K562 (cell line): Measurements from ENCODE around the gene TRIM3. TPM values are rescaled to one million over a fixed set of nuclear protein-coding genes. Genes with fewer than 3 reads are reported as not detected.

ENCODE experiments used
- E4F1 ChIP-seq: fragments of 250-450 bp; sonication (Bioruptor Pico); IDR thresholded peaks from 2 replicates; pipeline ENCODE4 v1.5.0; 2021; ENCODE audit warnings: mild to moderate bottlenecking, borderline replicate concordance
- FOS ChIP-seq: IDR thresholded peaks from 3 replicates; pipeline ENCODE4 v1.6.1; 2011; ENCODE audit not compliant: insufficient read length; ENCODE audit errors: extremely low read depth
- HLTF ChIP-seq: fragments of 450-650 bp; IDR thresholded peaks from 2 replicates; pipeline ENCODE4 v1.6.1; 2016
- MCM5 ChIP-seq: fragments of 450-650 bp; IDR thresholded peaks from 2 replicates; pipeline ENCODE4 v1.6.1; 2016; ENCODE audit warnings: low read depth
- MGA ChIP-seq: fragments of 450-650 bp; IDR thresholded peaks from 2 replicates; pipeline ENCODE4 v1.6.1; 2016; ENCODE audit warnings: mild to moderate bottlenecking, moderate library complexity
- NRF1 ChIP-seq, 2 experiments: fragments of 450-650 bp; IDR thresholded peaks in 1 of 2; conservative IDR thresholded peaks in 1 of 2; 2 replicates each; pipeline ENCODE4 v1.6.1; 2014; ENCODE audit warnings: mild to moderate bottlenecking in 2 of 2
- PYGO2 ChIP-seq: fragments of 450-650 bp; IDR thresholded peaks from 2 replicates; pipeline ENCODE4 v1.6.1; 2016; ENCODE audit warnings: mild to moderate bottlenecking, missing genetic modification characterization, moderate library complexity, missing compliant biosample characterization
- SP2 ChIP-seq: IDR thresholded peaks from 2 replicates; pipeline ENCODE4 v1.6.1; 2011; ENCODE audit warnings: mild to moderate bottlenecking, low read depth, low read length, moderate library complexity; ENCODE audit not compliant: poor library complexity, severe bottlenecking; ENCODE audit errors: extremely low read depth
- SRSF1 ChIP-seq: fragments of 200-400 bp; formaldehyde crosslinking; IDR thresholded peaks from 2 replicates; pipeline ENCODE4 v1.6.1; 2017; ENCODE audit warnings: mild to moderate bottlenecking, low read depth, low read length, moderate library complexity
- TAF9B ChIP-seq: fragments of 450-650 bp; IDR thresholded peaks from 2 replicates; pipeline ENCODE4 v1.6.1; 2018; ENCODE audit warnings: mild to moderate bottlenecking; ENCODE audit not compliant: partially characterized antibody
- TCFL5 ChIP-seq: fragments of 250-450 bp; sonication (Bioruptor Pico); conservative IDR thresholded peaks from 2 replicates; pipeline ENCODE4 v1.6.1; 2021; ENCODE audit warnings: mild to moderate bottlenecking, moderate library complexity, matching md5 sums
- ZNF12 ChIP-seq: sonication (generic); formaldehyde crosslinking; IDR thresholded peaks from 2 replicates; pipeline ENCODE4 v1.4.0; 2020; ENCODE audit warnings: mild to moderate bottlenecking, missing genetic modification reagents
- polyA plus RNA-seq, 8 experiments: library from polyadenylated mRNA; depleted of rRNA in 4 of 8; stranded (reverse) in 5 of 8; unstranded in 3 of 8; fragments of >200 nt; fragmentation: Nextera tagmentation in 2 of 8; fragmentation: Illumina TruSeq in 1 of 8; extraction: Ambion mirVana in 2 of 8; extraction: Trizol in 1 of 8; gene quantifications; 2 replicates each; pipeline versions ENCODE4 v1.2.1 to v1.2.3, GENCODE V29; 2011 to 2014; ENCODE audit warnings: inconsistent platforms in 1 of 8, missing spikeins in 1 of 8
- total RNA-seq, 7 experiments: library from RNA; depleted of rRNA in 6 of 7; stranded (reverse); fragments of >200 nt in 6 of 7; fragmentation: Illumina TruSeq in 2 of 7; extraction: Trizol in 2 of 7; gene quantifications; 2 replicates each; pipeline versions ENCODE4 v1.2.1 to v1.2.3, GENCODE V29; 2011 to 2021; ENCODE audit warnings: low replicate concordance in 1 of 7

TRIM3 gene
- total and polyA plus RNA-seq, 9 of the 15 experiments (the other 6 are each of a cell fraction or from before 2014, with no cell fraction given) = 0.45 to 9.2 (median 4.7) TPM

- no peak for TF ChIP-seq E4F1 (CRISPR knock-in tag)
- TF ChIP-seq NRF1 (conservative IDR thresholded peaks at IDR 0.05 in 1 of 2, IDR thresholded peaks at IDR 0.05 in 1 of 2) = peak; percentile 88 to 91
- TF ChIP-seq ZNF12 = no peak
- peak; percentile 80 for TF ChIP-seq TAF9B
- peak; percentile 8 for TF ChIP-seq SP2
- TF ChIP-seq MCM5 = no peak
- TF ChIP-seq MGA = peak; percentile 72
- no peak for TF ChIP-seq FOS
- TF ChIP-seq SRSF1 = no peak
- TF ChIP-seq TCFL5 (CRISPR knock-in tag) = no peak
- no peak for TF ChIP-seq PYGO2 (tag)
- no peak for TF ChIP-seq HLTF
These were observed 7.5 kb upstream of the TRIM3 start, which contains the start of the genes ARFIP2 and TIMM10B (continued) for GRCh38 chr11:6481012-6481923.
